ENCODE measurements around the gene IGFBP5. TPM values are rescaled to one million over a fixed set of nuclear protein-coding genes. Genes with fewer than 3 reads are reported as not detected.

IGFBP5 gene
- total RNA-seq, 4 donors from 2014 or later = 146 to 263 (median 190) TPM

- peak overlapping the region; percentile 36 to 94 (median 84) for H3K27ac ChIP-seq
- intact Hi-C loops (cut with DNase I; ENCODE audit: low total_unique reads) = loop anchor here (2.0 to 10.0 kb wide), 6 partner anchors 367 to 1017 kb away; no protein-coding TSS in a partner anchor
- no peak for DNase-seq
- no peak overlapping the region for H3K4me3 ChIP-seq
- peaks cover 0 to 46% (median 9%) of the 10 kb centered on the region in 4 donors for H3K4me1 ChIP-seq
- H3K36me3 ChIP-seq = no peaks in the 10 kb centered on the region
- 44 to 47% methylated on average over 6 of the region's 6 CpGs for WGBS, 2 donors (ENCODE audit: low coverage in 1 of 2)
- in situ Hi-C loops (cut with MboI; ENCODE audit: low pct_ligation_motif_present in 1 of 4, low pct_unique_long_range_greater_than_20kb in 1 of 4, low sequenced_read_pairs in 3 of 4) = loop anchor here (10.0 to 25.0 kb wide), 7 partner anchors 464 to 1014 kb away; no protein-coding TSS in a partner anchor
- no peaks in the 10 kb centered on the region for H3K9me3 ChIP-seq
- H3K27me3 ChIP-seq = peaks cover 69% of the 10 kb centered on the region
- TF ChIP-seq CTCF (IDR thresholded peaks at IDR 0.05) (no peak), POLR2A (IDR thresholded peaks at IDR 0.05) (no peak), EP300 (IDR thresholded peaks at IDR 0.05; ENCODE audit: low read depth) (no peak), POLR2AphosphoS5 (IDR thresholded peaks at IDR 0.05) (no peak)
Observed at GRCh38 chr2:216698293-216698692, 2.9 kb upstream of the IGFBP5 start.

GRCh38 chr2:216696751-216697560, 1.6 kb upstream of the IGFBP5 start:
- Histone ChIP-seq H3K27ac (peak overlapping the region; percentile 82 to 94 (median 84)), H3K4me3 (no peak overlapping the region), H3K27me3 (peaks cover 81% of the 10 kb centered on the region), H3K4me1 (peaks cover 0 to 55% (median 11%) of the 10 kb centered on the region in 4 donors), H3K36me3 (no peaks in the 10 kb centered on the region), H3K9me3 (no peaks in the 10 kb centered on the region)
- DNase-seq = no peak
- TF ChIP-seq POLR2AphosphoS5 (IDR thresholded peaks at IDR 0.05) = no peak
- peak; percentile 38 to 58 (median 43) for TF ChIP-seq CTCF (IDR thresholded peaks at IDR 0.05)
- no peak for TF ChIP-seq EP300 (IDR thresholded peaks at IDR 0.05; ENCODE audit: low read depth)
- intact Hi-C loops (cut with DNase I; ENCODE audit: low total_unique reads) (loop anchor here (5.0 to 10.0 kb wide), 5 partner anchors 368 to 1018 kb away; no protein-coding TSS in a partner anchor), in situ Hi-C loops (cut with MboI; ENCODE audit: low pct_ligation_motif_present in 1 of 4, low pct_unique_long_range_greater_than_20kb in 1 of 4, low sequenced_read_pairs in 3 of 4) (loop anchor here (10.0 to 25.0 kb wide), 7 partner anchors 465 to 1015 kb away; no protein-coding TSS in a partner anchor)
- 30 to 33% methylated on average over 7 of the region's 7 CpGs for WGBS, 2 donors (ENCODE audit: low coverage in 1 of 2)

GRCh38 chr2:216696321-216696720, 972 bp upstream of the IGFBP5 start:
- Histone ChIP-seq H3K4me1 (peaks cover 0 to 59% (median 11%) of the 10 kb centered on the region in 4 donors), H3K27ac (peak overlapping the region; percentile 82 to 94 (median 84)), H3K9me3 (no peaks in the 10 kb centered on the region), H3K36me3 (no peaks in the 10 kb centered on the region), H3K27me3 (peaks cover 84% of the 10 kb centered on the region), H3K4me3 (no peak overlapping the region)
- in situ Hi-C loops (cut with MboI; ENCODE audit: low pct_ligation_motif_present in 1 of 4, low pct_unique_long_range_greater_than_20kb in 1 of 4, low sequenced_read_pairs in 3 of 4) (loop anchor here (10.0 to 25.0 kb wide), 7 partner anchors 466 to 1016 kb away; no protein-coding TSS in a partner anchor), intact Hi-C loops (cut with DNase I; ENCODE audit: low total_unique reads) (loop anchor here (5.0 to 10.0 kb wide), 5 partner anchors 368 to 1018 kb away; no protein-coding TSS in a partner anchor)
- no peak for DNase-seq
- WGBS, 2 donors (ENCODE audit: low coverage in 1 of 2) = 83% methylated on average over 1 of the region's 1 CpG
- TF ChIP-seq EP300 (IDR thresholded peaks at IDR 0.05; ENCODE audit: low read depth) (no peak), POLR2AphosphoS5 (IDR thresholded peaks at IDR 0.05) (no peak), CTCF (IDR thresholded peaks at IDR 0.05) (no peak), POLR2A (IDR thresholded peaks at IDR 0.05) (no peak)

GRCh38 chr2:216694826-216695217, 527 bp downstream of the IGFBP5 start:
- intact Hi-C loops (cut with DNase I; ENCODE audit: low total_unique reads) (loop anchor here (5.0 to 10.0 kb wide), 7 partner anchors 370 to 1020 kb away; no protein-coding TSS in a partner anchor), in situ Hi-C loops (cut with MboI; ENCODE audit: low pct_ligation_motif_present in 1 of 4, low pct_unique_long_range_greater_than_20kb in 1 of 4, low sequenced_read_pairs in 3 of 4) (loop anchor here (10.0 to 25.0 kb wide), 7 partner anchors 467 to 1017 kb away; no protein-coding TSS in a partner anchor)
- WGBS, 2 donors (ENCODE audit: low coverage in 1 of 2) = 10 to 17% methylated on average over 8 to 10 of the region's 10 CpGs
- H3K4me3 ChIP-seq = peak overlapping the region; percentile 39 to 72 (median 54)
- TF ChIP-seq EP300 (IDR thresholded peaks at IDR 0.05; ENCODE audit: low read depth) (no peak), CTCF (IDR thresholded peaks at IDR 0.05) (no peak), POLR2A (IDR thresholded peaks at IDR 0.05) (no peak), POLR2AphosphoS5 (IDR thresholded peaks at IDR 0.05) (no peak)
- DNase-seq = no peak
- H3K4me1 ChIP-seq = peaks cover 0 to 57% (median 8%) of the 10 kb centered on the region in 4 donors
- peak overlapping the region; percentile 82 to 94 (median 84) for H3K27ac ChIP-seq
- no peaks in the 10 kb centered on the region for H3K9me3 ChIP-seq
- no peaks in the 10 kb centered on the region for H3K36me3 ChIP-seq
- H3K27me3 ChIP-seq = peaks cover 85% of the 10 kb centered on the region

Data from transverse colon (tissue), 4 donors.